Retina (tissue), 1 donor: ENCODE measurements around the gene SPDYE2.
"Not testable (repeated sequence)": the region's sequence is repeated elsewhere in the genome, so short reads cannot be mapped to it uniquely, and the experiment has no call there.

Experiments used
- DNase-seq: peaks from one replicate; pipeline ENCODE4 v3.0.0-alpha.2; 2016

SPDYE2 gene

DNA sequence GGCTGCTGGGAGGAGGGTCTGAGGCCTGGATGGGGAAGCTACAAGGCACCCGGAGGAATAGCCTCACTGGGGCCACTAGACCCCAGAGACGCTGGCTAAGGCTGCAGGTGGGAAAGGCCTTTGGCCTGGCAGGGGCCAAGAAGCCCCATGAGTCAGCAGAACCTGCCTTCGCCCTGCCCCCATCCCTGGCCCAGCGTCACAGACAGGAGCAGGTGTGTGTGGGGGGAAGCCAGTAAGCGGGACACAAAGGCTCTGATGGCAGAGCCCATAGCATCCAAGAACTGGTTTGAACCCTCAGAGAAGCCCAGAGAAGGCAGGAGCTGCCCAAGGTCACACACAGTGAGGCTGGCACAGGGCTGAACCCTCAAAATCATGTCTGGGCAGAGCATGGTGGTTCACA, 55.8 kb downstream of the SPDYE2 start:
- DNase-seq = not testable (repeated sequence)

DNA sequence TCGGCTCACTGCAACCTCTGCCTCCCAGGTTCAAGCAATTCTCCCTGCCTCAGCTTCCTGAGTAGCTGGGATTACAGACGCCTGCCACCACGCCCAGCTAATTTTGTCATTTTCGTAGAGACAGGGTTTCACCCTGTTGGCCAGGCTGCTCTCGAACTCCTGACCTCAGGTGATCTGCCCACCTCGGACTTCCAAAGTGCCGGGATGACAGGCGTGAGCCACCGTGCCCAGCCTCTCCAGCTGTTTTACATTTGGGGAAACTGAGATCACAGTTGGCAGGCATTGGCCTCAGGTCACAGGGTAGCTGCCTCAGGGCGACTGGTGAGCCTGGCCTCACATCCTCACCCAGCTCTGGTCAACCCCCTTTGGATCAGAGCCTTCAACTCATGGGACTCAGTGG, 58.7 kb downstream of the SPDYE2 start:
- not testable (repeated sequence) for DNase-seq

- not testable (repeated sequence) for DNase-seq
Observed at GRCh38 chr7:102610441-102610840, 59.4 kb downstream of the SPDYE2 start.

DNA sequence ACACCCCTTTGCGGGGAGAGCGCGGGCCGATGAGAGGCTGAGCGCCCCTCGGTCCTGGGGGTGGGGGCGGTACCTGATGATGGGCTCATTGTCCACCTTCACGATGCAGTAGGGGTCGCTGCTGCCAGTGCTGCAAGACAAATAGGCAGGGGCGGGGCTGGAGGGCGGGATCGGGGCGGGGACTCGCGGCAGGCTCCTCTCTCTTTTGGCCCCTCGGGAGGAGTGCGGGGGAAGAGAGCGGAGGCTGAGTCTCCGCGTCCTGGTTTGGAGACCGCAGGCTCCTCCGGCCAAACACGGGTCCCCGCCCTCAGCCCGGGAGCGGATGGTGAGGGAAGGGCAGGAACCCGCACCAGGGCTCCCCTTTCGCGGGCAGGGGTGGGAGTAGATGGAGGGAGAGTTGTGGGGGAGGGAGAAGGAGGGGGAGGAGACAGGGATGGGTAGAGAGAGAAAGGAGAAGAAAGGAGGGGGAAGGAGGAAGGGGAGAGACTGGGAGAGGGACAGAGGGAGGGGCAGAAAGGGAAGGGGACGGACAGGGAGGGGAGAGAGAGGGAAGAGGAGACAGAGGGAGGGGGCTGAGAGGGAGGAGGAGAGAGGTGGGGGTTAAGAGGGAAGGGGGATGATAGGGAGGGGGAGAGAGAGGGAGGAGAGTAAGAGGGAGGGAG, 60.1 kb downstream of the SPDYE2 start:
- not testable (repeated sequence) for DNase-seq

GRCh38 chr7:102611675-102612325, 60.8 kb downstream of the SPDYE2 start:
- DNase-seq = peak; percentile 72
